Activated T-cell treated with anti-CD3 and anti-CD28 coated beads for 4 hours (primary cell): Measurements from ENCODE around the gene PANX1.
"Not testable (repeated sequence)": the region's sequence is repeated elsewhere in the genome, so short reads cannot be mapped to it uniquely, and the experiment has no call there.

Experiments
- DNase-seq: peaks from one replicate; pipeline ENCODE4 v3.0.0-alpha.2; 2020

The PANX1 gene

GRCh38 chr11:94128746-94129511, at the start of gene PANX1:
Gene PANX1, plus strand, starts transcription at chr11:94128841. Its CDS starts 472 bp downstream, at chr11:94129313.
- DNase-seq: peak; percentile 38

- DNase-seq: no peak
Observed at GRCh38 chr11:94084164-94084563, 44.5 kb upstream of the PANX1 start.

- DNase-seq: no peak
Observed at GRCh38 chr11:94088906-94089305, 39.7 kb upstream of the PANX1 start.

- no peak for DNase-seq
Observed at GRCh38 chr11:94089341-94089740, 39.3 kb upstream of the PANX1 start.

- DNase-seq: no peak
Observed at GRCh38 chr11:94090401-94090800, 38.2 kb upstream of the PANX1 start.

GRCh38 chr11:94091091-94091490, 37.5 kb upstream of the PANX1 start:
- DNase-seq: no peak

- no peak for DNase-seq
Observed at GRCh38 chr11:94100253-94100652, 28.4 kb upstream of the PANX1 start.

- no peak for DNase-seq
Observed at GRCh38 chr11:94103471-94103870, 25.2 kb upstream of the PANX1 start.

GRCh38 chr11:94104734-94105133, 23.9 kb upstream of the PANX1 start:
- DNase-seq: no peak

- DNase-seq: no peak
Observed at GRCh38 chr11:94106716-94107115, 21.9 kb upstream of the PANX1 start.

- no peak for DNase-seq
Observed at GRCh38 chr11:94107363-94107762, 21.3 kb upstream of the PANX1 start.

- DNase-seq: no peak
Observed at GRCh38 chr11:94111241-94111640, 17.4 kb upstream of the PANX1 start.

- DNase-seq: no peak
Observed at GRCh38 chr11:94111660-94112059, 17.0 kb upstream of the PANX1 start.

GRCh38 chr11:94112206-94112953, 16.3 kb upstream of the PANX1 start:
- DNase-seq: no peak

- no peak for DNase-seq
Observed at GRCh38 chr11:94117197-94117574, 11.5 kb upstream of the PANX1 start.

GRCh38 chr11:94117871-94118270, 10.8 kb upstream of the PANX1 start:
- no peak for DNase-seq

GRCh38 chr11:94119676-94120075, 9.0 kb upstream of the PANX1 start:
- not testable (repeated sequence) for DNase-seq

GRCh38 chr11:94120516-94120915, 8.1 kb upstream of the PANX1 start:
- not testable (repeated sequence) for DNase-seq

GRCh38 chr11:94120946-94121345, 7.7 kb upstream of the PANX1 start:
- DNase-seq: no peak

GRCh38 chr11:94125407-94126115, 3.1 kb upstream of the PANX1 start:
- DNase-seq: no peak

- DNase-seq: no peak
Observed at GRCh38 chr11:94127638-94128037, 1.0 kb upstream of the PANX1 start.

- DNase-seq: peak; percentile 49
Observed at GRCh38 chr11:94128291-94128745, 323 bp upstream of the PANX1 start.

- DNase-seq: no peak
Observed at GRCh38 chr11:94129512-94130297, 1.1 kb downstream of the PANX1 start.
